SH-SY5Y (cell line): ENCODE data around the gene ZMYND12.

Experiments used
- GATA2 ChIP-seq: IDR thresholded peaks from 2 replicates; pipeline ENCODE4 v1.6.1; 2011; ENCODE audit warnings: mild to moderate bottlenecking, low read depth, low read length
- GATA3 ChIP-seq: IDR thresholded peaks from 2 replicates; pipeline ENCODE4 v1.6.1; 2011; ENCODE audit warnings: low read depth, mild to moderate bottlenecking, low read length, moderate library complexity

- TF ChIP-seq GATA3 (no peak), GATA2 (no peak)
These were observed 41.0 kb downstream of the ZMYND12 start for GRCh38 chr1:42414551-42415496.
